Measurements from ENCODE around the gene PRKN.

The PRKN gene

GRCh38 chr6:161561908-161562307 is 1165.7 kb downstream of the PRKN start:
- no peak for DNase-seq

DNA sequence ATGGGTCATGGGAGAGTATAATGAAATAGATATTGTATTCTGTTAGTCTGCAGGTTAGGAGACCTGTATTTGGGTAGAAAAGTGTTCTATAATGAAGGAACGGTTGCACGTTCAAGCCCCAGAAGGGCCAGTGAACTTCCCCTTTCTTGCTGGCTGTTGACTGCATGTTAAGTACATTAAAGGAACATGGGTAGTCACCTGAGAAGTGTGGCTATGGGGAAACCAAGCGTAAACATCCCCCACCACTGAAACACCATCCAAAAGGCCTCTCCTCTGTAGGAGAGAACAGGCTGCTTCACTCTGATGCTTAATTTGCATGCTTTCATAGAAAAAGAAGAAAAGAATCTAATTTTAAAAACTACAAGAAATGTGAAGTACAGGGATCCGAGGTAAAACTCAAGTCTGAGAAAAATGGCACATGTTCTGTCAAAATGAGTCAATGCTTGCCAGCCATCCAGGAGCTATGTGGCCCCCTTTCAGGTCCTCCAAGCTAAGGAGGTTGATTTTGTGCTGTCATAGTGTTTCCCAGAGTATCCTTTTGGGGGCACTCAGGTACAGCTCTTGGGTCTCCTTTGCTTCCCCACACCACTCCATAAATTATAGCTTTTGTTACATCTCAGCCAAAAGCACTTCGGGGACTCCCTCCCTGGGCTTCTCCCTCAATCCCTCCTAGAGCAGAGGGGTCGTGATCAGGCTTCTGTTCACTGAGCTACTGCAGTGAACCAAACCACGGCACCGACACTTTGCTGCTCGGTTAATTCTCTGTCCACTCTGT is 1170.0 kb downstream of the PRKN start:
- no peak for DNase-seq

- DNase-seq: no peak
Observed at GRCh38 chr6:161554883-161555282, 1172.7 kb downstream of the PRKN start.

- DNase-seq: no peak
Observed at GRCh38 chr6:161549977-161550655, 1177.5 kb downstream of the PRKN start.

- no peak for DNase-seq
Observed at GRCh38 chr6:161548713-161549296, 1178.8 kb downstream of the PRKN start.

GRCh38 chr6:161547617-161548016 is 1179.9 kb downstream of the PRKN start:
- DNase-seq: no peak

DNA sequence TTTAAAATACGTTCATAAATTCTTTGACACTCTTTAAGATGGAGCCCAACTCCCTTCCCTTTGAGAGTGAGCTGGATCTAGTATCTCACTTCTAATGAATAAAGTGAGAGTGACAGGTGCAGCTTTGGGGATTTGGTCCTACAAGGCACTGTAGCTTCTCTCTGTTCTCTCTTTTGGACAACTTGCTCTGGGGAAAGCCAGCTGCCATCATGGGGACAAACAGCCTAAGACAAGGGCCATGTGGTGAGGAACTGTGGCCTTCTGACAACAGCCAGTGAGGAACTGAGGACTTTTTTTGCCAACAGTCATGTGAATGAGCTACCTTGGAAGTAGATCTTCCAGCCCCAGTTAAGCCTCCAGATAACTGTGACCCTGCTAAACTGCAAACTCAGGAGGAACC is 1180.9 kb downstream of the PRKN start:
- DNase-seq: no peak

- no peak for DNase-seq
Observed at GRCh38 chr6:161545741-161546140, 1181.8 kb downstream of the PRKN start.

GRCh38 chr6:161544801-161545480 is 1182.6 kb downstream of the PRKN start:
- no peak for DNase-seq

GRCh38 chr6:161543684-161544309 is 1183.8 kb downstream of the PRKN start:
- no peak for DNase-seq

DNA sequence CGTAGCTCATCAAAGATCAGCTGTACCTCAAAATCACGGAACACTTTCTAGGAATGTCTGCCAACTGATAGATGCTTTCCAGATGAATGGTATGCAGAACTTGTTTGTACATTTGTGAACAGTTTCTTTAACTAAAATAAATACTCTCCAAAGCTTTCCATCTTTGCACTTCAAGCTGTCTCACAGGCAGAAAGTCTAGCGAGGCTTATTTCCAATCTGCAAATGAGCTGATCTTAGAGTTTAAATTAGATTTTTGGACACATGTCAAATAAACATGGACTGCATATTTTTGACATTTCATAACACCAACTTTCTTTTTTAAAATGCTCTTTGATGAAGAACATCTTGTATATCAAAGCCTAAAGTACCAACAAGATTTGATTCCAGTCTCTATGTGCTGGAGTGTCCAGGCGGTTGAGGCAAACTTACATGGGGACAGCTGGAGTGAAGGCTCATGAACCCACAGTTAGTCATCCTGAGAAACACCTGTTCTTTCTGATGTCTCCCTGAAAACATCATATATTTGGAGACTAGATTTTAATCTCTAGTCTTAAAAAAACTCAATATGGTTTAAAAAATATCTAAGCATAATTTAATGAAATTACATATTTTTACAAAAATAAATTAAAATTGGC is 1185.1 kb downstream of the PRKN start:
- no peak for DNase-seq

DNA sequence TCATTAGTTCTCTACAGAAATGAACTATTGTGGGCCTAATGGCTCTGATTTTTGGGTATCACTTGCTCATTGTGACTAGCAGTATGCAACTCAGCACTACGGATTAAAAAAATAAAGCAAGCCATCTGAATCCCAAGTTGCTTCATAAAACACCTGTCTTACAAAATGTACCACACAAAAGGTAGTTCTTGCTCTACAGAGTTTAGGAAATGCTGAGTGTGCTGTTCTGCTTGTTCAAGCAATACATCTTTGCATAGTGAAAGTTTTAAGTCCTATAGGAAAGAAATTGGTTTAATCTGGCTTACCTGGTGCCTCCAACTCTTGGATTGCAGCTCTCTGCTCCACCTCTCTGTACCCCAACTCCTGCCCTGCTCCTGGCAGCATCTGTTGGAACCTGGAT is 1187.0 kb downstream of the PRKN start:
- no peak for DNase-seq

DNA sequence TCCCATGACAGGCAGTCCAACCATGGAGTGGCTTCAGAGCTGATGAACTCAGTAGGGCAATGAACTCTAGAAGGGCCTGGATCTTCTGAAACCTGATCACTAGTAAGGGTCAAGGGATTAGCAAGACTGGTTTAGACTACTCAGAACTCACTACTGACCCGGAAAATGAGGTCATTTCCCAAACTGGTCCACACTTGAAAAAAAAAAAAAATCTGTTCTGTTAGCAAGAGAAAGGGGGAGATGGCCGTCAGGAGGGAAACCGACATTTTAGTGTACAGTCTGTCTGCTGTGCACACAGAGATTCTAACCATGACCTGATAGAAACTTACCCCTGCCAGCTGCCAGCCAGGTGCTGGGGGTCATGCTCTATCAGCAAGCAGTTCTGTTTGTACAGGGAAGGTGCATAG is 1191.3 kb downstream of the PRKN start:
- no peak for DNase-seq

DNA sequence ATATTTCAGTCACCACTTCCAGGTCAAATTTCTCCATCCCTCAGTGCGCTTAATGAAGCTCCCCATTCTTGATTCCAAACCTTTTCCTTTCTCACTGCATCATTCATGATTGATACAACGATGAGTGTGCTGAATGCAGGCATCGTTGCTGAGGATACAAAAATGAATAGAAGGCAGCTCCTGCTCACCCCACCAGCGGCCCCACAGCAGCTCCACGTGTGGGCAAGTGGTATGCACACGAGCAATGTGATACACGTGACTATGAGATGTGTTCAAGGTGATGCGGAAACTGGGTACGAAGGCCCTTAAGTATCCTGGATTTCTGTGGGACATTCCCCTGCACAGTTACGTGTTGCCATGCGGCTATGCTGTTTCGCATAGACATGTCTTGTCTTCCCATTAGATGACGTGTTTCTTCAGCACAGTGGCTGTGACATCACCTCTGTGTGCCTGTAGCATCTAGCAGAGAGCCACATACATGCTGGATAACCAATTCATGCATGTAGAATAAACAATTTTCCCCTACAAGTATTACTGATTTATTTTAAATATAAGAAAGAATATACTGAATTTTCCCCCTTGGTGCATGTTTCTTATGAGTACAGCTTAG is 1193.2 kb downstream of the PRKN start:
- DNase-seq: no peak

GRCh38 chr6:161533266-161533665 is 1194.3 kb downstream of the PRKN start:
- no peak for DNase-seq

- no peak for DNase-seq
Observed at GRCh38 chr6:161532536-161532935, 1195.0 kb downstream of the PRKN start.

DNA sequence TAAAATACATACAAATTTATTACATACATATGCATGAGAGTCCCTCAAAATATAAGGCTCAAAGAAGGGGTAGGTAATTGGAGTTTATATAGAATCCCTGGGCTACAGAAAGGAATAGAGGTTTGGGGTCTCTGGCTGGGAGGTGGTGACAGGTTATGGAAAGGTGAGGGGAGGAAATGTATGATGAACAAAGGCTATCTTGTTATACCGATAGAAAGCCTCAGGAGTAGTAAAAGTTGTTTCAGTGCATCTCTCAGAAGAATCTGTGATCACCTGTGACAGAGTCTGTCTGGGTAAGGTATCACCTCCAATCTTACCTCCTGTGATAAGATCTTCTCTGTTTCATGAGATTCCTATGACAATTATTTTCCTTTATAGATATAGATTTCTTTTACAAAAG is 1200.8 kb downstream of the PRKN start:
- DNase-seq: no peak

GRCh38 chr6:161523362-161523761 is 1204.2 kb downstream of the PRKN start:
- DNase-seq: no peak

- DNase-seq: no peak
Observed at GRCh38 chr6:161522276-161522675, 1205.3 kb downstream of the PRKN start.

DNA sequence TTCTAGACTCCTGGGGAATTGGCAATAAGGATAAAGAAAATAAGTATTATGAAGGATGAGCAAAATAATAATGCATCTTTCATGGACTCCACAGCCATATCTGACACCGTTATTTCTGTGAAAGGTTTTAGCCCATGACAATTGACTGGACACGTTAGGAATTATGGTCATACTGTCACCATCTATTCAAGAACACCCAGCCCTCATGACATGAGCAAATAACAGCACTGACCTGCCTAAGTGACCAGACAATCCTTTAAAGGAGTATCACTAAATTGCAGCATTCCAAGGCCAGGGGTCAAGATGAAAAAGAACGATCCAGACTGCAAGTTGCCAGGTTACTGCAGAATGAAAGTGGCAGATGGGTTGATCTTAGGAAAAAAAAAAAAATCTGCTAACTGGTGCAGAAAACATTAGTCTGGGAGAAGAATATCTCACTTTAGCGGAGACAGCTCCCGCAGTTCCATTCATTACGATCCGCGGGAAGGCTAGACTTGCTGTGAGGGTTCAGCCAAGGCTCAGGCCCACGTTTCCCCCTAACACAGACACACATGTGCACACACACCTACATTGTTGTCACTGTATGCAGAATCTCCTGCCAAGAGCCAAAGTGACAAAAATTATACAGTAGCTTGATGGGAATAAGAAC is 1216.0 kb downstream of the PRKN start:
- DNase-seq: no peak

DNA sequence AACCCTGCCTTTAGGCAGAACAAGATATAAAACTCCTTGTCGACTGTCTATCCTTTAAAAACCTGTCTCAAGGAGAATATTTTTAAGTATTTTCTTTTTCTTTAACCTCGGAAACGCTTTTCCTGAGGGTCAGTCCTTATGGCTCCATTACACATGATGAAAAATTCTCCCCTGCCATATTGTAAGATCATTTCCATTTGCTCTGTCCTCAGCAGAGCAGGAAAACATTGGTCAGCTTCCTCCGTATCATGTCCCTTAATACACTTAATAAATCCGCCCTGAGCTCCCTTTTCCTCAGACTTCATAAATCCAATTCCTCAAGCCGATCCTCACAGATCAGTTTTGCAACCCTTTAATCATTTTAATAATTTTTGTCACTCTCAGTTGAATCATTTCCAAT is 1219.2 kb downstream of the PRKN start:
- no peak for DNase-seq

GRCh38 chr6:161507375-161507774 is 1220.2 kb downstream of the PRKN start:
- DNase-seq: no peak
